Measurements from ENCODE around the gene PUS1.

- TF ChIP-seq, protein P1, sequence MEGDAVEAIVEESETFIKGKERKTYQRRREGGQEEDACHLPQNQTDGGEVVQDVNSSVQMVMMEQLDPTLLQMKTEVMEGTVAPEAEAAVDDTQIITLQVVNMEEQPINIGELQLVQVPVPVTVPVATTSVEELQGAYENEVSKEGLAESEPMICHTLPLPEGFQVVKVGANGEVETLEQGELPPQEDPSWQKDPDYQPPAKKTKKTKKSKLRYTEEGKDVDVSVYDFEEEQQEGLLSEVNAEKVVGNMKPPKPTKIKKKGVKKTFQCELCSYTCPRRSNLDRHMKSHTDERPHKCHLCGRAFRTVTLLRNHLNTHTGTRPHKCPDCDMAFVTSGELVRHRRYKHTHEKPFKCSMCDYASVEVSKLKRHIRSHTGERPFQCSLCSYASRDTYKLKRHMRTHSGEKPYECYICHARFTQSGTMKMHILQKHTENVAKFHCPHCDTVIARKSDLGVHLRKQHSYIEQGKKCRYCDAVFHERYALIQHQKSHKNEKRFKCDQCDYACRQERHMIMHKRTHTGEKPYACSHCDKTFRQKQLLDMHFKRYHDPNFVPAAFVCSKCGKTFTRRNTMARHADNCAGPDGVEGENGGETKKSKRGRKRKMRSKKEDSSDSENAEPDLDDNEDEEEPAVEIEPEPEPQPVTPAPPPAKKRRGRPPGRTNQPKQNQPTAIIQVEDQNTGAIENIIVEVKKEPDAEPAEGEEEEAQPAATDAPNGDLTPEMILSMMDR (IDR thresholded peaks at IDR 0.05 in 4 of 5, conservative IDR thresholded peaks at IDR 0.05 in 1 of 5) = no peak
- TF ChIP-seq POLR2A (IDR thresholded peaks at IDR 0.05) = peak; percentile 97 to 98
These were observed 34.7 kb upstream of the PUS1 start, which contains the start of gene ULK1 for GRCh38 chr12:131894313-131894860.

All from gastrocnemius medialis (tissue), 4 donors.